ENCODE data around the gene TSPEAR.

TSPEAR gene

DNA sequence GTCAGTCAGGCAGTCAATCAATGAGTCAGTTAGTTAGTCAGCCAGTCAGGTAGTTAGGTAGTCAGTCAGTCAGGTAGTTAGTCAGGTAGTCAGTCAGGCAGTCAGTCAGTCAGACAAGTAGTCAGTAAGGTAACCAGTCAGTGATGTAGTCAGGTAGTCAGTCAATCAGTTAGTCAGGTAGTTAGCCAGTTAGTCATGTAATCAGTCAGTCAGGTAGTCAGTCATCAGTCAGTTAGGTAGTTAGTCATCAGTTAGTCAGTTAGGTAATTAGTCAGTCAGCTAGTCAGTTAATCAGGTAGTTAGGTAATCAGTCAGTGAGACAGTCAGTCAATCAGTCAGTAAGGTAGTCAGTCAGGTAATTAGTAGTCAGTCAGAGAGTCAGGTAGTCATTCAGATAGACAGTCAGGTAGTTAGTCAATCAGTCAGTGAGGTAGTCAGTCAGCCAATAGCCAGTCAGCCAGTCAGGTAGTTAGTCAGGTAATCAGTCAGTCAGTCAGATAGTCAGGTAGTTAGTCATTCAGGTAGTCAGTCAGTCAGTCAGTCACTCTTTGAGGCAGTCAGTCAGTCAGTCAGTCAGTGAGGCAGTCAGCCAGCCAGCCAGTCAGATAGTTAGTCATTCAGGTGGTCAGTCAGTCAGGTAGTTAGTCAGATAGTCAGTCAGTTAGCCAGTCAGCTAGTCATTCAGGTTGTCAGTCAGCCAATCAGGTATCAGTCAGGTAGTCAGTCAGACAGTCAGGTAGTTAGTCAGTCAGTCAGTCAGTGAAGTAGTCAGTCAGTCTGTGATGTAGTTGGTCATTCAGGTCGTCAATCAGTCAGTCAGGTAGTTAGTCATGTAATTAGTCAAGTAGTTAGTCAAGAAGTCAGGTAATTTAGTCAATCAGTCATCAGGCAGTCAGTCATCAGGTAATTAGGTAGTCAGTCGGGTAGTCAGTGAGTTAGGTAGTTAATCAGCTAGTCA is 186.7 kb downstream of the TSPEAR start:
- DNase-seq (ENCODE audit: extremely low read depth, insufficient read length), result no peak
- Histone ChIP-seq H3K4me3 (replicated peaks; ENCODE audit: low read depth, low read length) (no peak overlapping the region), H3K27me3 (replicated peaks; ENCODE audit: control insufficient read depth, insufficient read depth, low read length) (no peaks in the 10 kb centered on the region), H3K36me3 (ENCODE audit: control insufficient read depth, insufficient read depth, low read length) (no peaks in the 10 kb centered on the region)
- TF ChIP-seq, protein P1, sequence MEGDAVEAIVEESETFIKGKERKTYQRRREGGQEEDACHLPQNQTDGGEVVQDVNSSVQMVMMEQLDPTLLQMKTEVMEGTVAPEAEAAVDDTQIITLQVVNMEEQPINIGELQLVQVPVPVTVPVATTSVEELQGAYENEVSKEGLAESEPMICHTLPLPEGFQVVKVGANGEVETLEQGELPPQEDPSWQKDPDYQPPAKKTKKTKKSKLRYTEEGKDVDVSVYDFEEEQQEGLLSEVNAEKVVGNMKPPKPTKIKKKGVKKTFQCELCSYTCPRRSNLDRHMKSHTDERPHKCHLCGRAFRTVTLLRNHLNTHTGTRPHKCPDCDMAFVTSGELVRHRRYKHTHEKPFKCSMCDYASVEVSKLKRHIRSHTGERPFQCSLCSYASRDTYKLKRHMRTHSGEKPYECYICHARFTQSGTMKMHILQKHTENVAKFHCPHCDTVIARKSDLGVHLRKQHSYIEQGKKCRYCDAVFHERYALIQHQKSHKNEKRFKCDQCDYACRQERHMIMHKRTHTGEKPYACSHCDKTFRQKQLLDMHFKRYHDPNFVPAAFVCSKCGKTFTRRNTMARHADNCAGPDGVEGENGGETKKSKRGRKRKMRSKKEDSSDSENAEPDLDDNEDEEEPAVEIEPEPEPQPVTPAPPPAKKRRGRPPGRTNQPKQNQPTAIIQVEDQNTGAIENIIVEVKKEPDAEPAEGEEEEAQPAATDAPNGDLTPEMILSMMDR (IDR thresholded peaks at IDR 0.05; ENCODE audit: insufficient read depth, low read length, poor library complexity, severe bottlenecking), result no peak

DNA sequence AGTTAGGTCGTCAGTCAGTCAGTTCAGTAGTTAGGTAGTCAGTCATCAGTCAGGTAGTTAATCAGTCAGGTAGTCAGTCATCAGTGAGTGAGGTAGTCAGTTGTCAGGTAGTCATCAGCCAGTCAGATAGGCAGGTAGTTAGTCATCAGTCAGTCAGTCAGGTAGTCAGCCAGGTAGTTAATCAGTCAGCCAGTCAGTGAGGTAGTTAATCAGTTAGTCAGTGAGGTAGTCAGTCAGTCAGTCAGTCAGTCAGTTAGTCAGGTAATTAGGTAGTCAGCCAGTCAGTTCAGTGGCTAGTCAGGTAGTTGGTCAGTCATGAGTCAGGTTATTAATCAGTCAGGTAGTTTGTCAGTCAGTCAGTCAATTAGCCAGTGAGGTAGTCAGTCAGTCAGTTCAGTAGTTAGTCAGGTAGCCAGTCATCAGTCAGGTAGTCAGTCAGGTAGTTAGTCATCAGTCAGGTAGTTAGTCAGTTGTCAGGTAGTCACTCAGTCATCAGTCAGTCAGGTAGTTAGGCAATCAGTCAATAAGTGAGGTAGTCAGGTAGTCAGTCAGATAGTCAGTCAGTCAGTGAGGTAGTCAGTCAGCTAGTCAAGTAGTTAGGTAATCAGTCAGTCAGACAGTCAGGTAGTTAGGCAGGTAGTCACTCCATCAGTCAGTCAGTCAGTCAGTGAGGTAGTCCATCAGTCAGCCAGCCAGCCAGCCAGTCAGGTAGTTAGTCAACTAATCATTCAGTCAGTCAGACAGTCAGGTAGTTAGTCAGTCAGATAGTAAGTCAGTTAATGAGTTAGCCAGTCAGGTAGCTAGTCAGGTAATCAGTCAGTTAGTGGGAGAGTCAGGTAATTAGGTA is 187.6 kb downstream of the TSPEAR start:
- H3K27me3 ChIP-seq (replicated peaks; ENCODE audit: control insufficient read depth, insufficient read depth, low read length), result no peaks in the 10 kb centered on the region
- no peak overlapping the region for H3K4me3 ChIP-seq (replicated peaks; ENCODE audit: low read depth, low read length)
- no peaks in the 10 kb centered on the region for H3K36me3 ChIP-seq (ENCODE audit: control insufficient read depth, insufficient read depth, low read length)
- TF ChIP-seq, protein P1 (IDR thresholded peaks at IDR 0.05; ENCODE audit: insufficient read depth, low read length, poor library complexity, severe bottlenecking), result no peak
- no peak for DNase-seq (ENCODE audit: extremely low read depth, insufficient read length)

GRCh38 chr21:44522753-44523204 is 188.6 kb downstream of the TSPEAR start:
- no peak overlapping the region for H3K4me3 ChIP-seq (replicated peaks; ENCODE audit: low read depth, low read length)
- DNase-seq (ENCODE audit: extremely low read depth, insufficient read length), result no peak
- no peaks in the 10 kb centered on the region for H3K36me3 ChIP-seq (ENCODE audit: control insufficient read depth, insufficient read depth, low read length)
- TF ChIP-seq, protein P1 (IDR thresholded peaks at IDR 0.05; ENCODE audit: insufficient read depth, low read length, poor library complexity, severe bottlenecking), result no peak
- H3K27me3 ChIP-seq (replicated peaks; ENCODE audit: control insufficient read depth, insufficient read depth, low read length), result no peaks in the 10 kb centered on the region

DNA sequence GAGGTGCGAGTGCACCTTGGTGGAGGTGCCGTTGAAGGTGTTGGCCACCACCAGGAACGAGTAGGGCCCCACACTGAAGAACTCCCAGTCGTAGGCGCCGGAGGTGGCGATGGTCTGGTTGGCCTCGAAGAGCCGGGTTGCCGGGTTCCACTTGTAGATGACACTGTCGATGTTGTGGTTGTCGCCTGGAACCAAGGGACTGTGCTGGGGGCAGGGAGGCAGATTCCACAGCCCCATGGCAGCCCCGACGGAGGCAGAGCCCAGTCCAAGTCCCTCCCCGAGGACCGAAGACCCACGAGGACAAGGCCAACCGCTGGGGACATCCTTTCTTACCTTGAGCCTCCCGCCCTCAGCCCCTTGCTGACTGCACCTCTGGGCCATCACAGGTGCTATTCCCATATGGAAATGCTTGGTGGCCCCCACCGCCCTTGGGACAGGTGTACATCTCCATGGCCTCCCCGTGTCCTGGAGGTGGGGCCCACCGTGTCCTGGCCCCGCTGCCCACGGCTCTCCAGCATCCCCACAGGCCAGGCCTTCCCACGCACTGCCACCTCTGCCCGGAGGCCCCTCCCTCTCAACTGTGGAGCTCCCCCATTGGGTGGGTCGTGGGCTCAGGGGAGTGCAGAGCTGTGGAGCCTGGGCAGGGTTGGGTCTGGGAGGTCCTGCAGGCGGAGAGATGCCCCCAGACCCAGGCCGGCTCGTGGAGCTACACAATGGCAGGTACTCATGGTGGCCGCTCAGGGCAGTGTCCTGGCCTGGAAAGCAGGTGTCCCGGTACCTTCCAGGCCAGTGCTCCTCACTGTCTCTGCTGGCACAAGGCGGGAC is 189.2 kb downstream of the TSPEAR start:
- H3K36me3 ChIP-seq (ENCODE audit: control insufficient read depth, insufficient read depth, low read length), result no peaks in the 10 kb centered on the region
- no peaks in the 10 kb centered on the region for H3K27me3 ChIP-seq (replicated peaks; ENCODE audit: control insufficient read depth, insufficient read depth, low read length)
- no peak for DNase-seq (ENCODE audit: extremely low read depth, insufficient read length)
- no peak overlapping the region for H3K4me3 ChIP-seq (replicated peaks; ENCODE audit: low read depth, low read length)
- TF ChIP-seq, protein P1 (IDR thresholded peaks at IDR 0.05; ENCODE audit: insufficient read depth, low read length, poor library complexity, severe bottlenecking), result no peak

- DNase-seq (ENCODE audit: extremely low read depth, insufficient read length), result no peak
- TF ChIP-seq, protein P1 (IDR thresholded peaks at IDR 0.05; ENCODE audit: insufficient read depth, low read length, poor library complexity, severe bottlenecking), result no peak
- Histone ChIP-seq H3K4me3 (replicated peaks; ENCODE audit: low read depth, low read length) (no peak overlapping the region), H3K36me3 (ENCODE audit: control insufficient read depth, insufficient read depth, low read length) (no peaks in the 10 kb centered on the region), H3K27me3 (replicated peaks; ENCODE audit: control insufficient read depth, insufficient read depth, low read length) (no peaks in the 10 kb centered on the region)
Observed at GRCh38 chr21:44521301-44521927, 190.0 kb downstream of the TSPEAR start.

Data from GM06990 (cell line).